Posterior cingulate gyrus (tissue), 11 donors: ENCODE measurements around the gene NFAT5.
"Not testable (repeated sequence)": the region's sequence is repeated elsewhere in the genome, so short reads cannot be mapped to it uniquely, and the experiment has no call there.

Experiments used
- DNase-seq, 10 donors: peaks; one replicate each; pipeline versions ENCODE4 v3.0.0 to v3.0.0-alpha.2; 2020 to 2021; ENCODE audit warnings: mixed read lengths in 3 of 10
- intact Hi-C: fragments of 100-400 bp; cut with DNase I; formaldehyde crosslinking; loops from one replicate; pipeline ENCODE4 v1.15.1; 2023

Gene NFAT5

GRCh38 chr16:69633375-69633774, 67.6 kb downstream of the NFAT5 start:
- intact Hi-C loops: no loop called here
- no peak for DNase-seq

- intact Hi-C loops: not testable (repeated sequence)
Observed at GRCh38 chr16:69636563-69637146, 70.9 kb downstream of the NFAT5 start.

GRCh38 chr16:69637206-69637865, 71.6 kb downstream of the NFAT5 start:
- intact Hi-C loops, DNase-seq: not testable (repeated sequence)

More at GRCh38 chr16:69636563-69637146, 70.9 kb downstream of the NFAT5 start:
- DNase-seq: not testable (repeated sequence)

GRCh38 chr16:69643997-69644396, 78.2 kb downstream of the NFAT5 start:
- DNase-seq, intact Hi-C loops: not testable (repeated sequence)

GRCh38 chr16:69644790-69645189, 79.0 kb downstream of the NFAT5 start:
- intact Hi-C loops: no loop called here
- no peak for DNase-seq

- intact Hi-C loops: no loop called here
- no peak for DNase-seq
Observed at GRCh38 chr16:69647020-69647419, 81.3 kb downstream of the NFAT5 start.

- intact Hi-C loops: no loop called here
- no peak for DNase-seq
Observed at GRCh38 chr16:69651217-69651616, 85.5 kb downstream of the NFAT5 start.

- DNase-seq: no peak
- intact Hi-C loops: no loop called here
Observed at GRCh38 chr16:69654280-69654931, 88.6 kb downstream of the NFAT5 start.

GRCh38 chr16:69660166-69660565, 94.4 kb downstream of the NFAT5 start:
- no peak for DNase-seq
- intact Hi-C loops: no loop called here

- intact Hi-C loops: no loop called here
- DNase-seq: no peak
Observed at GRCh38 chr16:69662901-69663300, 97.1 kb downstream of the NFAT5 start.

- intact Hi-C loops: no loop called here
- DNase-seq: no peak
Observed at GRCh38 chr16:69663846-69664245, 98.1 kb downstream of the NFAT5 start.

- no peak for DNase-seq
- intact Hi-C loops: no loop called here
Observed at GRCh38 chr16:69669577-69669976, 103.8 kb downstream of the NFAT5 start.

GRCh38 chr16:69672315-69672997, 106.7 kb downstream of the NFAT5 start:
- no peak for DNase-seq
- intact Hi-C loops: no loop called here

- no peak for DNase-seq
- intact Hi-C loops: no loop called here
Observed at GRCh38 chr16:69672998-69673713, 107.4 kb downstream of the NFAT5 start.

- intact Hi-C loops: no loop called here
- no peak for DNase-seq
Observed at GRCh38 chr16:69680358-69680757, 114.6 kb downstream of the NFAT5 start.

GRCh38 chr16:69688589-69688988, 122.8 kb downstream of the NFAT5 start:
- intact Hi-C loops: no loop called here
- DNase-seq: no peak

- DNase-seq: no peak
- intact Hi-C loops: no loop called here
Observed at GRCh38 chr16:69691980-69692911, 126.5 kb downstream of the NFAT5 start.

GRCh38 chr16:69693916-69694315, 128.2 kb downstream of the NFAT5 start:
- DNase-seq: no peak
- intact Hi-C loops: no loop called here

GRCh38 chr16:69698404-69698803, 132.6 kb downstream of the NFAT5 start:
- DNase-seq: no peak
- intact Hi-C loops: no loop called here

- intact Hi-C loops: no loop called here
- DNase-seq: no peak
Observed at GRCh38 chr16:69699915-69700314, 134.1 kb downstream of the NFAT5 start.
